GM10266 (cell line): Measurements from ENCODE around the gene PUSL1.
A peak's percentile ranks its signal among the peaks of the same experiment; 100 is the strongest.

ENCODE experiments used
- DNase-seq: peaks from one replicate; pipeline ENCODE4 v3.0.0; 2012; ENCODE audit errors: extremely low spot score
- TF ChIP-seq, protein P1 (sequence below): IDR thresholded peaks from 2 replicates; pipeline ENCODE4 v1.5.1; 2012; ENCODE audit warnings: mild to moderate bottlenecking, low read depth; ENCODE audit not compliant: control insufficient read depth, insufficient read depth; ENCODE audit errors: missing control alignments

Gene PUSL1

DNA sequence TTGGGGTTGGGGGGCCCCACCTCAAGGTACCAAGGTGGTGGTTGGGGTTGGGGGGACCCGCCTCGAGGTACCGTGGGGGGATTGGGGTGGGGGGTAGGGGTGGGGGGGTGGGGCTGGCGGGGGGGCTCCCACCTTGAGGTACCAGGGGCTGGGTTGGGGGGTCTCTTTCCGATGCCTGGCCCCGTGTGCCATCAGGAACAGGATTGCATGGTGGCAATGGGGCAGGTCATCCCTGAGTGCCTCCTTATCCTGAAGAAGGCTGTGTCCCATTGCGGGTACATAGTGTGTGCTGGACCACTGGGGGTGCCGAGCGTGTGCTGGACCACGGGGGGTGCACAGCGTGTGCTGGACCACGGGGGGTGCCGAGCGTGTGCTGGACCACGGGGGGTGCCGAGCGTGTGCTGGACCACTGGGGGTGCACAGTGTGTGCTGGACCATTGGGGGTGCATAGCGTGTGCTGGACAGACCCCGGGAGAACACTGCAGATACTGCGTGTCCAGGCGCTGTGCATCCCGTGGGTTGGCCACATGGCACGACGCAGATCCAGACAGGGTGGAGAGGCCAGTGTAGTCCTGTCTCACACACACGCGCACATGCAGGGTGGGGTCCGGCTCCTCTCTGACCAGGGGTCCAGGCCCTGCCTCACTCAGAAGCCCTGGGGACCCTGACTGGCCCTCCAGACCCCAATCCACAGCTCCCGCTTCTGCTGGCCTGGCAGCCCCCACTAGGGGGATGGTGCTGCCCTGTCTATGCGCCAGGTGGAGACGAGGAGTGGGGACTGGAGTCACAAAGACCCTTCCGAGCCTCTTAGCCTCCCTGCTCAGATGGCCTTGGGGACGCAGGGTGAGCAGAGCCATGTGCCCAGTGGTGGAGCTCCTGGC, 23.9 kb upstream of the PUSL1 start:
- TF ChIP-seq, protein P1, sequence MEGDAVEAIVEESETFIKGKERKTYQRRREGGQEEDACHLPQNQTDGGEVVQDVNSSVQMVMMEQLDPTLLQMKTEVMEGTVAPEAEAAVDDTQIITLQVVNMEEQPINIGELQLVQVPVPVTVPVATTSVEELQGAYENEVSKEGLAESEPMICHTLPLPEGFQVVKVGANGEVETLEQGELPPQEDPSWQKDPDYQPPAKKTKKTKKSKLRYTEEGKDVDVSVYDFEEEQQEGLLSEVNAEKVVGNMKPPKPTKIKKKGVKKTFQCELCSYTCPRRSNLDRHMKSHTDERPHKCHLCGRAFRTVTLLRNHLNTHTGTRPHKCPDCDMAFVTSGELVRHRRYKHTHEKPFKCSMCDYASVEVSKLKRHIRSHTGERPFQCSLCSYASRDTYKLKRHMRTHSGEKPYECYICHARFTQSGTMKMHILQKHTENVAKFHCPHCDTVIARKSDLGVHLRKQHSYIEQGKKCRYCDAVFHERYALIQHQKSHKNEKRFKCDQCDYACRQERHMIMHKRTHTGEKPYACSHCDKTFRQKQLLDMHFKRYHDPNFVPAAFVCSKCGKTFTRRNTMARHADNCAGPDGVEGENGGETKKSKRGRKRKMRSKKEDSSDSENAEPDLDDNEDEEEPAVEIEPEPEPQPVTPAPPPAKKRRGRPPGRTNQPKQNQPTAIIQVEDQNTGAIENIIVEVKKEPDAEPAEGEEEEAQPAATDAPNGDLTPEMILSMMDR: no peak
- no peak for DNase-seq

- TF ChIP-seq, protein P1: no peak
- DNase-seq: no peak
Observed at GRCh38 chr1:1285102-1285571, 23.3 kb upstream of the PUSL1 start.

DNA sequence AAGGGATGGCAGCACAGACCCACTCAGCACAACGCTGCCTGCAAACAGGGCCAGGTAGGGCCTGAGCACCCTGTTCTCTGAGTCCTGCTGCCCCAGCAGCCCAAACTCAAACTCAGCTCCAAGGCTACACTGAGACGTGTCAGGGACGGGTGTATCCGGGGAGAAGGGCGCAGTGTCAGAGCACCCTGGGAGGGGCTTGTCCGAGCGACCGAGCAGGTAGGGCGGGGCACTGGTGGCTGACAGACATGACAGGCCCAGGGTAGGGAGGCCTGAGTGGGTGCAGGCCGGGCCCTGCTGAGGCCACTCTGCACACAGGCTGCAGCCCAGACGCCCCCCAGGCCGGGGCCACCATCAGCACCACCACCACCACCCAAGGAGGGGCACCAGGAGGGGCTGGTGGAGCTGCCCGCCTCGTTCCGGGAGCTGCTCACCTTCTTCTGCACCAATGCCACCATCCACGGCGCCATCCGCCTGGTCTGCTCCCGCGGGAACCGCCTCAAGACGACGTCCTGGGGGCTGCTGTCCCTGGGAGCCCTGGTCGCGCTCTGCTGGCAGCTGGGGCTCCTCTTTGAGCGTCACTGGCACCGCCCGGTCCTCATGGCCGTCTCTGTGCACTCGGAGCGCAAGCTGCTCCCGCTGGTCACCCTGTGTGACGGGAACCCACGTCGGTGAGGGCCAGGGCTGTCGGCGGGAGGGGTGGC, 22.6 kb upstream of the PUSL1 start:
- TF ChIP-seq, protein P1: no peak
- no peak for DNase-seq

- no peak for DNase-seq
- TF ChIP-seq, protein P1: no peak
Observed at GRCh38 chr1:1286313-1287261, 21.8 kb upstream of the PUSL1 start.

DNA sequence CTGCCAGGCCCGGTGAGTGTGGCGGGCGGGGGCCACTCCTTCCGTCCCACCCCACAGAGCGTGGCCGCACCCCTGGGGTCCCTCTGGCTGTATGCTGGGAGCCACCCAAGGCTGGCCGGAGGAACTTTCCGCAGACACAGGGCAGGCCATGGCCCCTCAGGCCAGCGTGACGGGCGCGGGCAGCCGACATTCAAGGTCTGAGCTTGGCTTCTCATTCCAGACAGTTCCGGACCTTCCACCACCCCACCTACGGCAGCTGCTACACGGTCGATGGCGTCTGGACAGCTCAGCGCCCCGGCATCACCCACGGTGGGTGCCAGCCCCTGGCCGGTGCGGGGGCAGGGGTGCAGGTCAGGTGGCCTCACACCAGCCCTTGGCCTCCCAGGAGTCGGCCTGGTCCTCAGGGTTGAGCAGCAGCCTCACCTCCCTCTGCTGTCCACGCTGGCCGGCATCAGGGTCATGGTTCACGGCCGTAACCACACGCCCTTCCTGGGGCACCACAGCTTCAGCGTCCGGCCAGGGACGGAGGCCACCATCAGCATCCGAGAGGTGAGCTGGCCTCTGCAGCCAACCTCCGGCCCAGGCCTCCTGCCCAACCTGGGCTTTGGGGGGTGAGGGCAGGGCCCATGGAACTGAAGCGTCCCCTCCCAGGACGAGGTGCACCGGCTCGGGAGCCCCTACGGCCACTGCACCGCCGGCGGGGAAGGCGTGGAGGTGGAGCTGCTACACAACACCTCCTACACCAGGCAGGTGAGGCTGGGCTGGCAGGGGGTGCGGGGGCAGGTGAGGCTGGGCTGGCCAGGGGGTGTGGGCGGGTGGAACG, 20.9 kb upstream of the PUSL1 start:
- TF ChIP-seq, protein P1: no peak
- DNase-seq: no peak

DNA sequence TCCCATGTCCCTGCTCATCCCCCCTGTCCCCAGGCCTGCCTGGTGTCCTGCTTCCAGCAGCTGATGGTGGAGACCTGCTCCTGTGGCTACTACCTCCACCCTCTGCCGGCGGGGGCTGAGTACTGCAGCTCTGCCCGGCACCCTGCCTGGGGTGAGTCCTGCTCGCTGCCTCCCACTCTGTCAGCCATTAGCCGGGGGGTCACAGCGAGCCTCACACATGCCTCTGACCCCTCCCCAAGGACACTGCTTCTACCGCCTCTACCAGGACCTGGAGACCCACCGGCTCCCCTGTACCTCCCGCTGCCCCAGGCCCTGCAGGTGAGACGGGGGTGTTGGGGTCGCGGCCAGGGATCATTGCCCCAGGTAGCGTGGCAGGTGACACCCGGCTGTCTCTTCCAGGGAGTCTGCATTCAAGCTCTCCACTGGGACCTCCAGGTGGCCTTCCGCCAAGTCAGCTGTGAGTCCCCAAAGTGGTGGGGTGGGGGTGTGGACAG, 18.1 kb upstream of the PUSL1 start:
- DNase-seq: peak; percentile 80
- TF ChIP-seq, protein P1: peak; percentile 58
